SK-N-SH treated with all-trans-retinoic acid at 6 μM for 48 hours (cell line): Measurements from ENCODE around the gene KCNG3.

Experiments used
- ARNTL ChIP-seq: fragments of 450-650 bp; formaldehyde crosslinking; IDR thresholded peaks from 2 replicates; pipeline ENCODE4 v1.5.0; 2020; ENCODE audit warnings: low read depth, mild to moderate bottlenecking, moderate library complexity, borderline replicate concordance
- CSDC2 ChIP-seq: fragments of 250-450 bp; sonication (Bioruptor Pico); IDR thresholded peaks from 2 replicates; pipeline ENCODE4 v1.5.0; 2020; ENCODE audit warnings: mild to moderate bottlenecking, moderate library complexity
- ISL1 ChIP-seq: fragments of 250-450 bp; sonication (Bioruptor Pico); IDR thresholded peaks from 2 replicates; pipeline ENCODE4 v2.1.2; 2022; ENCODE audit warnings: mild to moderate bottlenecking, moderate library complexity
- OSR1 ChIP-seq: fragments of 250-450 bp; sonication (Bioruptor Pico); IDR thresholded peaks from 2 replicates; pipeline ENCODE4 v1.8.0; 2022; ENCODE audit warnings: moderate library complexity, mild to moderate bottlenecking, inconsistent platforms
- RARB ChIP-seq: fragments of 250-450 bp; sonication (Bioruptor Pico); IDR thresholded peaks from 2 replicates; pipeline ENCODE4 v1.8.0; 2021; ENCODE audit warnings: mild to moderate bottlenecking, moderate library complexity
- ZFP3 ChIP-seq: fragments of 250-450 bp; sonication (Bioruptor Pico); IDR thresholded peaks from 2 replicates; pipeline ENCODE4 v1.5.0; 2020; ENCODE audit warnings: mild to moderate bottlenecking, moderate library complexity
- ZFP30 ChIP-seq: fragments of 450-650 bp; formaldehyde crosslinking; IDR thresholded peaks from 2 replicates; pipeline ENCODE4 v1.5.0; 2022; ENCODE audit warnings: mild to moderate bottlenecking, moderate library complexity
- ZNF70 ChIP-seq: fragments of 450-650 bp; formaldehyde crosslinking; IDR thresholded peaks from 2 replicates; pipeline ENCODE4 v1.5.0; 2020; ENCODE audit warnings: mild to moderate bottlenecking, moderate library complexity
- TF ChIP-seq, protein P1 (sequence below): fragments of 250-450 bp; sonication (Bioruptor Pico); IDR thresholded peaks from 2 replicates; pipeline ENCODE4 v1.8.0; 2020; ENCODE audit warnings: mild to moderate bottlenecking, moderate library complexity, borderline replicate concordance
- TF ChIP-seq, protein P2 (sequence below): fragments of 250-450 bp; sonication (Bioruptor Pico); IDR thresholded peaks from 2 replicates; pipeline ENCODE4 v1.8.0; 2021; ENCODE audit warnings: low read depth, mild to moderate bottlenecking, moderate library complexity, borderline replicate concordance
- TF ChIP-seq, protein P3 (sequence below): fragments of 250-450 bp; sonication (Bioruptor Pico); IDR thresholded peaks from 2 replicates; pipeline ENCODE4 v1.5.1; 2021; ENCODE audit warnings: mild to moderate bottlenecking, moderate library complexity

DNA sequence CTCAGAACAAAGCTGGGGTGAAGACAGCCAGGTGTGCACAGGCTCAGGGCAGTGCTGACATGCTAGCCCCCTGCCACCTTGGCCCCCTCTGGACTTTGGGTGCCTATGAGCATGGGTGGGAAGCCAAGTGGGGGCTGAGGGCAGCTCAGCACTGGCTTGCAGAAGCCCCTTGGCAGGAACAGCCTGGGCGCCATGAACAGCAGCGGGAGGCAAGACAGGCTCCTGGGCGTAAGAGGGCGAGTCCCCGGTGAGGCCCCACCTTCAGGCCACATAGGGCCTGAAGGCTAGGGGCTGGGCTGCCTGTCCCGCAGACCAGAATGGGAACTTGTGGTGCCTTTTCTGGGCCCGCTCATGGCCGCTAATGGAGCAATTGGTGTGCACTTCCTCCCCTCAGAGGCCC is 85.8 kb downstream of the KCNG3 start:
- TF ChIP-seq ZFP3 (CRISPR knock-in tag) (no peak), CSDC2 (CRISPR knock-in tag) (no peak), OSR1 (CRISPR knock-in tag) (no peak), ISL1 (CRISPR knock-in tag) (no peak), RARB (CRISPR knock-in tag) (no peak), ZNF70 (CRISPR knock-in tag) (no peak), ARNTL (no peak), ZFP30 (CRISPR knock-in tag) (no peak)
- TF ChIP-seq, protein P1, sequence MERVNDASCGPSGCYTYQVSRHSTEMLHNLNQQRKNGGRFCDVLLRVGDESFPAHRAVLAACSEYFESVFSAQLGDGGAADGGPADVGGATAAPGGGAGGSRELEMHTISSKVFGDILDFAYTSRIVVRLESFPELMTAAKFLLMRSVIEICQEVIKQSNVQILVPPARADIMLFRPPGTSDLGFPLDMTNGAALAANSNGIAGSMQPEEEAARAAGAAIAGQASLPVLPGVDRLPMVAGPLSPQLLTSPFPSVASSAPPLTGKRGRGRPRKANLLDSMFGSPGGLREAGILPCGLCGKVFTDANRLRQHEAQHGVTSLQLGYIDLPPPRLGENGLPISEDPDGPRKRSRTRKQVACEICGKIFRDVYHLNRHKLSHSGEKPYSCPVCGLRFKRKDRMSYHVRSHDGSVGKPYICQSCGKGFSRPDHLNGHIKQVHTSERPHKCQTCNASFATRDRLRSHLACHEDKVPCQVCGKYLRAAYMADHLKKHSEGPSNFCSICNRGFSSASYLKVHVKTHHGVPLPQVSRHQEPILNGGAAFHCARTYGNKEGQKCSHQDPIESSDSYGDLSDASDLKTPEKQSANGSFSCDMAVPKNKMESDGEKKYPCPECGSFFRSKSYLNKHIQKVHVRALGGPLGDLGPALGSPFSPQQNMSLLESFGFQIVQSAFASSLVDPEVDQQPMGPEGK (CRISPR knock-in tag) = no peak
- TF ChIP-seq, protein P2, sequence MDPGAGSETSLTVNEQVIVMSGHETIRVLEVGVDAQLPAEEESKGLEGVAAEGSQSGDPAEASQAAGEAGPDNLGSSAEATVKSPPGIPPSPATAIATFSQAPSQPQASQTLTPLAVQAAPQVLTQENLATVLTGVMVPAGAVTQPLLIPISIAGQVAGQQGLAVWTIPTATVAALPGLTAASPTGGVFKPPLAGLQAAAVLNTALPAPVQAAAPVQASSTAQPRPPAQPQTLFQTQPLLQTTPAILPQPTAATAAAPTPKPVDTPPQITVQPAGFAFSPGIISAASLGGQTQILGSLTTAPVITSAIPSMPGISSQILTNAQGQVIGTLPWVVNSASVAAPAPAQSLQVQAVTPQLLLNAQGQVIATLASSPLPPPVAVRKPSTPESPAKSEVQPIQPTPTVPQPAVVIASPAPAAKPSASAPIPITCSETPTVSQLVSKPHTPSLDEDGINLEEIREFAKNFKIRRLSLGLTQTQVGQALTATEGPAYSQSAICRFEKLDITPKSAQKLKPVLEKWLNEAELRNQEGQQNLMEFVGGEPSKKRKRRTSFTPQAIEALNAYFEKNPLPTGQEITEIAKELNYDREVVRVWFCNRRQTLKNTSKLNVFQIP (CRISPR knock-in tag) = no peak
- TF ChIP-seq, protein P3, sequence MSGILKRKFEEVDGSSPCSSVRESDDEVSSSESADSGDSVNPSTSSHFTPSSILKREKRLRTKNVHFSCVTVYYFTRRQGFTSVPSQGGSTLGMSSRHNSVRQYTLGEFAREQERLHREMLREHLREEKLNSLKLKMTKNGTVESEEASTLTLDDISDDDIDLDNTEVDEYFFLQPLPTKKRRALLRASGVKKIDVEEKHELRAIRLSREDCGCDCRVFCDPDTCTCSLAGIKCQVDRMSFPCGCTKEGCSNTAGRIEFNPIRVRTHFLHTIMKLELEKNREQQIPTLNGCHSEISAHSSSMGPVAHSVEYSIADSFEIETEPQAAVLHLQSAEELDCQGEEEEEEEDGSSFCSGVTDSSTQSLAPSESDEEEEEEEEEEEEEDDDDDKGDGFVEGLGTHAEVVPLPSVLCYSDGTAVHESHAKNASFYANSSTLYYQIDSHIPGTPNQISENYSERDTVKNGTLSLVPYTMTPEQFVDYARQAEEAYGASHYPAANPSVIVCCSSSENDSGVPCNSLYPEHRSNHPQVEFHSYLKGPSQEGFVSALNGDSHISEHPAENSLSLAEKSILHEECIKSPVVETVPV (CRISPR knock-in tag) = no peak
